Measurements from ENCODE around the gene PRMT1.
A peak's percentile ranks its signal among the peaks of the same experiment; 100 is the strongest.
"Not testable (repeated sequence)": the region's sequence is repeated elsewhere in the genome, so short reads cannot be mapped to it uniquely, and the experiment has no call there.

The PRMT1 gene

DNA sequence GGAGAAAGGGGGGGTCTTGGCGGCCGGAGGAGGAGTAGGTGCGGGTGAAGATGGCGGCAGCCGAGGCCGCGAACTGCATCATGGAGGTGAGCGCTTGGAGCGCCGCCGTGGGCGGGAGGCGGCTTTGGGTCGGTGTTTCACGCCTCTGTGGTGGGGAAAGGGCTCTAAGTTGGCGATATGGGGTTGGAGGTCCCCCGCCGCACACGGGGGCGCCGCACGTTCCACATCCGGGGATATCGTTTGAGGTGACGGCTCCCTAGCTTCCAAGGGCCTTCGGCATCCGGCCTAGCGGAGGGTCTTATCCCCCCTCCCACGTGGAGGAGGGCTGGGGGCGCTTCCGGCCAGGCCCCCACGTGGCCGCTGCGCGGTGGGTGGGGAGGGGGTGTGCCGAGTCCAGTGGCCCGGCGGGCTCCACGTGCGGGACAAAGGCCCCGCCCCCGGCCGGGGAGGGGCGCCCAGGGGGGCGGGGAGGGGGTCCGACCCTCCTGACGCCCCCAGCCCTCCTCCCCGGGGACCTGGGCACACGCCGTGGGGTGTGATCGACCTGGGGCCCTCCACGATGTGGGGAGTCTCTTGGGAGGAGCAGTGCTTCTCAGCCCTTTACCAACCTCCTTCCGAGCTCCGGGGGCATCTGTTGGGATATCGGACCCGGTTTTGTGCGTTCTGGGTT, at the start of gene PRMT1:
Gene PRMT1, plus strand, starts transcription at position 41 of the 670 bp plus-strand sequence. Its CDS starts 10 bp downstream, at position 51.
- no peak for DNase-seq (ENCODE audit: low spot score)

DNA sequence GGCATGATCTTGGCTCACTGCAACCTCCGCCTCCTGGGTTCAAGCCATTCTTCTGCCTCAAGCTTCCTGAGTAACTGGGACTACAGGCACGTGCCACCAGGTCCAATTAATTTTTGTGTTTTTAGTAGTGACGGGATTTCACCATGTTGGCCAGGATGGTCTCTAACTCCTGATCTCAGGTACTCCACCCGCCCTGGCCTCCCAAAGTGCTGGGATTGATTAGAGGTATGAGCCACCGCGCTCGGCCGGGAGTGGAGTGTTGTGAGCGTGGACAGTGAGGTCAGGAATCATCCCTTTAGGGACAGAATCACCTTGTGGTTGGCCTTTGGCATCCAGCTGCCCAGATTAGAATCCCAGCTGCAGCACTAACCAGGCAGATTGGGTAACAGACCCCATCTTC, 47.4 kb upstream of the PRMT1 start:
- DNase-seq (ENCODE audit: low spot score), result no peak

DNA sequence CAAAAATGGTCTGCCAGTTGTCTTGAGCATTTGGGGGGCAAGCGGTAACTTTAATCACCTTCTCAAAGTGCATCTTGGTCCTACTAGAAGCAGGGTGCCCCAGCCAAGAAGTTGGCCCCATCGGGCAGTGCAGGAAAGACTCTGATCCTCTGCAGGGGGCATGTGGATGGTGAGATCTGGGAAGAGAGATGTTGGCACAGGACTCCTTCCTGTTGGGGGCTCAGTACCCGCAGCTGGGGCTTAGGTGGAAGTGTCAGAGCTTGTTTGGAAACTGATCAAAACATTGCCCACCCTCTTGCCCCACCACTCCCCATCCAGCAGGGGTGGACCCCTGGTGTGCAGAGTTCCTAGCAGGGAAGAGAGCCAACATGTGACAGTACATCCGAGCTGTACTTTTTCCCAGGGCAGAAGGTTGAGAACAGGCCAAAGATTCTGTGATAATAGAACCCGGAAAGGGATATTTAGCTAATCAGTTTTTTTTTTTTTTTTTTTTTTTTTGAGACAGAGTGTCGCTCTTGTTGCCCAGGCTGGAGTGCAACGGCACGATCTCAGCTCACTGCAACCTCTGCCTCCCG, 46.0 kb upstream of the PRMT1 start:
- DNase-seq (ENCODE audit: low spot score), result no peak

DNA sequence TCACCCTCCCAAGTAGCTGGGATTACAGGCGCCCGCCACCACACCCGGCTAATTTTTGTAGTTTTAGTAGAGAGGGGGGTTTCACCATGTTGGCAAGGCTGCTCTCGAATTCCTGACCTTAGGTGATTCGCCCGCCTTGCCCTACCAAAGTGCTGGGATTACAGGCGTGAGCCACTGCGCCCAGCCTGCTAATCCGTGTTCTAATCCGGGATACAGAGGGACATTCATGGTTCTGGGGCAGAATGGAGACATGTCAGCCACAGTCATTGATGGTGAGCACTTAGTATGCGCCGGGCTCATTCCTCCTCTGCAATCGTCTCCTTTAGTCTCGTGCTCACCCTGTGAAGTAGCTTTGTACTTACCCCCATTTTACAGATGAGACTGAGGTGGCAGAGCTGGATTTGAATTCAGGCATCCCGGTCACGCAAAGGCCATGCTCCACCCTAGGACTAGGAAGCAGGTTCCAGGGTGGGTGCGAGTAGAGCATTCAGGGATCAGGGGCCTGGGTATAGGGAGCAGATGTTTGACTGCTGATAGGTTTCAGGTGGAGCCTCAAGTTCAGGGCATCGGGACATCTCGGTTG, 45.4 kb upstream of the PRMT1 start:
- DNase-seq (ENCODE audit: low spot score), result no peak

DNA sequence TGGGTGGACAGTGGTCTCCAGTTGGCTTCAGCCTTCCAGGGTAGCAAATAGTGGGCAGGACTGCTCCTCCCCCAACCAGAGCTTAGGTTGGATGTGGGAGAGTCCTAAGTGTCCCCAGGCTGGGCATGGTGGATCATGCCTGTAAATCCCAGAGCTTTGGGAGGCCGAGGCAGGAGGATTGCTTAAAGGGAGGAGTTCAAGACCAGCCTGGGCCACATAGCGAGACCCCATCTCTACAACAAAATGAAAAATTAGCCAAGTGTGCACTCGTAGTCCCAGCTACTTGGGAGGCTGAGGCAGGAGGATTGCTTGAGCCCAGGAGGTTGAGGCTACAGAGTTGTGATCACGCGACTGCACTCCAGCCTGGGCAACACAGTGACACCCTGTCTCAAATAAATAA, 44.5 kb upstream of the PRMT1 start:
- DNase-seq (ENCODE audit: low spot score), result no peak

DNA sequence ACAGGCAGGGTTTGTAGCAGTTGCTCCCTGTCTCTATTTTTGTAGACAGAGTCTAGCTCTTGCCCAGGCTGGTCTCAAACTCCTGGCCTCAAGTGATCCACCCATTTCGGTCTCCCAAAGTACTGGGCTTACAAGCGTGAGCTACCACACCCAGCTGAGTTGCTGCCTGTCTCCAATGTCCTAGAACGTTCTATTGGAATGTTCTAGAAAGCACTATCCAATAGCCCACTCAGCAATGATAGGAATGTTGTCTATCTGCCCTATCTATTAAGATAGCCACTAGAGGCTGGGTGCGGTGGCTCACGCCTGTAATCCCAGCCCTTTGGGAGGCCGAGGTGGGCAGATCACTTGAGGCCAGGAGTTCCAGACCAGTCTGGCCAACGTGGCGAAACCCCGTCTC, 43.8 kb upstream of the PRMT1 start:
- not testable (repeated sequence) for DNase-seq (ENCODE audit: low spot score)

DNA sequence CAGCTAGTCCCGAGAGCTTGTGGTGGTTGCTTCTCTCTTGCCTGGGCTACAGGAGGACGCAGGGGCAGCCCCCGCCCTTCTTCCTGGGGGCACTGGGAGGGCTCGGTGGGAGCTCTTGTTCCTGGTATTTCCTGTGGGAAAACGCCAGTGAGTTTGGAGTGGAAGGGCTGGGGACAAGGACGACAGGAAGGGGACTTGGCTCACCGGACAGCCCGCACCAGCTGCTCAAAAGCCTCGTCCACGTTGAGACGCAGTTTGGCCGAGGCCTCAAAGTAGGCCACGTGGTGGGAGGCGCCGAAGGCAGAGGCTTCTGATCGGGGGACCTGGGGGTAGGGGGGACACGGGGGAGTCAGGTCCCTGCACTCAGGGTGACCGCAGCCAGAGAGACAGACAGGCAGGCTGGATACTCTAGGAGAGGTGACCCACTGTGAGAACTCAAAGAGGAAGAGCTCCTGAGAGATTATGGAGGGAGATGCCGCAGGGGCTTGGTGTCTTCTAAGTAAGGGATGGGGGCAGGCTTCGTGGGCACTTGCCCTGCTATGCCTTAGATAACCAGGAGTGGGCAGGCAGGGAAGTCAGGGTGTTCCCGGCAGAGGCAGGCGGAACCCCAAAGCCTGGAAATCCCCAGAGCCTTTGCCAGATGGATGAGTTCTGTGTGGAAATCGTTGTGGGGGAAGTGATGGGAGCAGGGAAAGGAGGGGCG, 41.4 kb upstream of the PRMT1 start:
- no peak for DNase-seq (ENCODE audit: low spot score)

DNA sequence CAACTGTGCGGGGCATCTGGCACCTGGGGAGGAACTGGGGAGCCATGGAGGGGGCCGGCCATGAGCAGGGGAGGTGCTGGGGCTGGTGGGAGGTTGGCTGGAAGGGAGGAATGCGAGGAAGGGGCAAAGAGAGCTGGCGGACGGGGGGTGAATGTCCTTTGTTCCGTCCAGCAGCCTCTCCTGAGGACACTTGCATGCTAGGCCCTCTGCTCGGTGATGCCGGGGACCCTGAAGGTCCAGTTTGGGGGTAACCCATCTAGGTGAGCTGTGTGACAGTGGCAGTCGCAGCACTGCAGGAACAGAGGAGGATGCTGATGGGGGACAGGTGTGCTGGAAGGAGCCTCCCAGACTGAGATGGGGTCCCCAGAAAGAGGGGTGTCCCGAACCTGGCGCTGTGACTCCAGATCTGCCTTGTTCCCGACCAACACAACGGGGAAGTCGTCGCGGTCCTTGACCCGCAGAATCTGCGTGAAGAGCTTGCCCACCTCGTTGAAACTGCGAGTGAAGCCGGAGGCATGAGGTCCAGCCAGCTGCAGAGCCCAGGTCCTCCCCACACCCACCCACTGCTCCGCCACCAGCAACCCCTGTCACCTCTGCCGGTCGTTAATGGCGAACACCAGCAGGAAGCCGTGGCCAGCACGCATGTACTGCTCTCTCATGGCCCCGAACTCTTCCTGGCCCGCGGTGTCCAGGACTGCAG, 40.7 kb upstream of the PRMT1 start:
- no peak for DNase-seq (ENCODE audit: low spot score)

DNA sequence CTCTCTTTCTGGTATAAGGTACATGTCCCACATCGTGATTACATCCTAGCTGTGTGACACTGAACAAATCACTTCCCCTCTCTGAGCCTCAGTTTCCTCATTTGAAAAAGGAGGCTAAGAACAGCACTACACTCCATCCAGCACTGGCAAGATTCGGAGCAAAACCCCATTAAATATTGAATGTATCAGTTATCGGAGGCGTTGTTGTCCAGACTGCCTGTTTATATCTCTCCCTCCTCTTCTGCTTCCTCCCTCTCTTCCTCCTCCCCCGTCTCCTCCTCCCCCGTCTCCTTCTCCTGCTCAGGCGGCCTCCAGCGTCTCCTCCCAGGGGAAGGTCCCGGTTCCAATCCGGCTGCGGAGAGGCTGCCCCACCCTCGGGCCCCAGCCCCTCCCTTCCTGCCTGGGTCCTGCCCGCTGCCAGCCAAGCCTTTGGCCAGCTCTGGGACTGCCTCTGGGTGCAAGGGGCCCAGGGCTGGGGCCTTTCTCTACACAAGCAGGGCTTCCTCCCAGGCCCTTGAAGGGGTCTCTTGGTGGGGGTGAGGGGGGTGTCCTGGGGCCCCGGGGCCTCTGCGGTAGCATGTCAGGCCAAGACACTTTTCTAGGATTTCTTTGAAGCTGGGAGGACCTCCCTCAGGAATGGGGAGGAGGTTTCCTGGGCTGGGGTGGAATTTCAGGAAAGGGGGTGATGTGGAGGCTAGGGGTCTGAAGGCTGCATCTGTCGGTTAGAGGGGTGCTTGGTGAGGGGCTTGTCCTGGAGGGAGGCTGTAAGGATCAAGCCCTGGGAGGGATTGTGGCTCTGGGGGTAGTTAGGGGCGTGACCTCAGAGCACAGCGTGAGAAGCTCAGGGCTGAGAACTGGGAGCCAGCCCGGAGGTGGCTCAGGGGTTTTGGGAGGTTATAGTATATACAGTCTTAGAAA, 39.0 kb upstream of the PRMT1 start:
- DNase-seq (ENCODE audit: low spot score), result peak; percentile 55

DNA sequence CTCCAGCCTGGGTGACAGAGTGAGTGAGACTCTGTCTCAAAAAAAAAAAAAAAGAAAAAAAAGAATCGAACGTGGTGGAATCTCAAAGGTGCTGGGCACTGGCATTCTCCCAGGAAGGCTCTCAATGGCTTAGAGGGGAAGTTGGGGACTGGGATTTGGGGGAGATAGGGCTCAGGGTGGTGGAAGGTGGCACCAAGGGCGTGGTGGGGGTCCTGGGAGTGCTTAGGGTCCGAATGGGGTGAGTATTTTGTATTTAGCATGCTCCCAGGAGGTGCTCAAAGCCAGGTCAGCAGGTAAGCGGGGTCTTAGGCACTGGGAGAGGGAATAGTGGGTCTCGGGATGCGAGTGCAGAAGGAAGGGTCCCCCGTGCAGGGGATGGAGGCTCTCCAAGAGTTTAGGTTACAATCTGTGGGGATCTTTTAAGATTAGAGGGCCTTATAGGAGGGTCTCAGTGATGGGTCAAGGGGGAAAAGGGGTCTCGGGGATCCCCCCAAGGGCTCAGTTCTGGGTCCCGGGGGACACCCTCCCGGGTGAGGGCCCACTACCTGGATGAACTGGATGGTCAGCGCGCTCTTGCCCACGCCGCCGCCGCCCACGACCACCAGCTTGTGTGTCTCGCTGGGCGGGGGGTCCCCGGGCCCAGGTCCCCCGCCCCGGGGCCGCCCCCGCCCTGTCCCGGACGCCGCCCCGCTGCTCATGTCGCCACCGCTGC, 37.5 kb upstream of the PRMT1 start:
- DNase-seq (ENCODE audit: low spot score), result no peak

DNA sequence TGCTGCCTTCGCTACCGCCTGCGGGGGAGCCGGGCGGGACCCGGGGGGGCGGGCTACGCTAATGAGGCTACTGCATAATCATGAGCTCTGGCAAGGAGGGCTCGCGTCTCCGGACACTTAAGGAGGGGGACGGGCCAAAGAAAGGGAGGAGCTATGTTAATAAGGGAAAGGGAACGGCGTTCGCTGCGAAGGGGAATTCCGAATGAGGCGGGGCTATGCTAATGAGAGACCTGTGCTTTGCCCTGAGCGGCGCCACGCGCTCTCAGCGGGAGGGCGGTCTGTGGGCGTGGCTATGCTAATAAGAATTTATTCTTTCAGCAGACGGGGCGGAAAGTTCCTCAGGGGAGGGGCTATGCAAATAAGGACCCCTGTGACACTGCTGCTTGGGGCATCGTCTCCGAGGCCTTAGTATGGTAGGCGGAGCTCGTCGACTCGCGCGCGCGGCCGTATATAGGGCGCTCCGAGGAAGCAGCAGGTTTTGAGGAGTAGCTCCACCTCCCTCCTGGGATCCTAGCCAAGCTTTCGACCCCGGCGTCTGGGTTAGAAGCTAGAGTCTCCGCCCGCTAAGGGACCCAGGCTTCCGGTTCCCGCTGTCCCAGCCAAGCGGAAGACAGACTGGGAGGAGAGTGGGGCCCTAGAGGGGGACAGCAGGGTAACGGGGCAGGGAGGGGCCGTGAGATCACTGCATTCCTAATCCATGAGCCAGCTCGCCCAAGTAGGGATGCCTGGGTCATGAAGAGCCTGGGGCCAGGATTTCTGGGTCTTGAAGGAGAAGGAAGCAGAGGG, 36.8 kb upstream of the PRMT1 start, which contains the start of gene RRAS:
Gene RRAS, minus strand, starts transcription at position 31 of the 786 bp plus-strand sequence. CDS start 45 bp downstream, outside the sequence.
- DNase-seq (ENCODE audit: low spot score), result peak; percentile 100

DNA sequence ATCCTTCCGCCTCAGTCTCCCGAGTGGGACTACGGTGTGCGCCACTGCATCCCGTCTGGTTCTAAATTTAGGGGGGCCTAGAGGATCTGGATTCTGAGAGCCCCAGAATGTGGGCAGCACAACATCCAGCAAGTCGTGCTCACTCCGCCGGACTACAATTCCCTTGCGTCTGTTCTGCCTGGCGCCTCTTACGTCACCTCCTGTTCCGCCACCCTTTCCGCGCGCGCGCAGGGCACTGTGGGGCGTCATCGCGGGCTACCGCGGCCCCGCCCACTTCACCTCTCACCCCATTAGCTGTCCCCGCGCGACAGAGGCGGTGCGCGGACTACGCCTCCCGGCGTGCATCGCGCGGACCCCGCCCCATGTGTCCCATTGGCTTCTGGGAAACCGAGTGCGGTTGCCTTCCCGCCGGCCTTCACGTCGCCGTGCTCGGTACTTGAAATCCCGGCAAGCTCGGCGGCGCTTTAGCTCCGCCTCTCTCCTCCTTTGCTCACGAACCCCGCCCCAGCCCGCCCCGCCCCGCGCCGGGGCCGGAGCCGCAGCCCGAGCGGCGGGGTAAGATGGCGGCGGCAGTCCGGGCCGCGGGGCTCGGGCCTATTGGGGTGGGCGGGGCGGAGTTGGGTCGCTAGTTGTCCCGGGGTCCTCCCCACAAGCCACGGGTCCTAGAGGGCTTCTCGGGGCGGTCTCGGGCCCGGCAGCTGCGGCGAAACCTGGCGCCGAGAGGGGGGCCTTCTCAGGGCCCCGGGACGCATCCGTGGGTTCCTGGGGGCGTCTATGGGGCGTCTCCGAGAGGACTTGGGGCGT, 35.2 kb upstream of the PRMT1 start, which contains the start of gene SCAF1:
Gene SCAF1, plus strand, starts transcription at position 522 of the 804 bp plus-strand sequence. CDS start 2,818 bp downstream, outside the sequence.
- DNase-seq (ENCODE audit: low spot score), result peak; percentile 100

DNA sequence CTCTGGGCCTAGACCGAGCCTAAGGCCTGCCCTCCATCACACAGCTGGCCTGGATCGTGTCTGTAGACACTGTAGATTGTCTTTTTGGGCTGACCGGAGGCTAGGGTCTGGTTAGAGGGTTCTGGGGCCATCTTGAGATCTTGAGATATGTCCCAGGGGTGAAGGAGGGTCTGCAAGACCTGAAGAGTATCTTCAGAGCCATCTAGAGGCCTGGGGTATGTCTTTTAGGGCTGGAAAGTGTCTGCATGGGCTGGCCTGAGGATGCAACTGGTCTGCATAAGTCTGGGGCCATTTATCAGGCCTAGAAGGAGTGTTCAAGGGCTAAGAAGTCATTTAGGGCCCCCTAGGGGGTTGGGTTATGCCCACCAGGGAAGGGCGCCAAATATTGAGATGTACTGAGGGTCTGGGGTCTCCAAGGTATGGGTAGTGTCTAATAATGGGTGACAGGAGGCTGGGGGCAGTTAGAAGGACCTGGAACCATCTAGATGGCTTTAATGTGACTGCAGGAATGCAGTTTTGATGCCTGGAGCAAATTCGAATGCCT, 34.5 kb upstream of the PRMT1 start:
- no peak for DNase-seq (ENCODE audit: low spot score)

DNA sequence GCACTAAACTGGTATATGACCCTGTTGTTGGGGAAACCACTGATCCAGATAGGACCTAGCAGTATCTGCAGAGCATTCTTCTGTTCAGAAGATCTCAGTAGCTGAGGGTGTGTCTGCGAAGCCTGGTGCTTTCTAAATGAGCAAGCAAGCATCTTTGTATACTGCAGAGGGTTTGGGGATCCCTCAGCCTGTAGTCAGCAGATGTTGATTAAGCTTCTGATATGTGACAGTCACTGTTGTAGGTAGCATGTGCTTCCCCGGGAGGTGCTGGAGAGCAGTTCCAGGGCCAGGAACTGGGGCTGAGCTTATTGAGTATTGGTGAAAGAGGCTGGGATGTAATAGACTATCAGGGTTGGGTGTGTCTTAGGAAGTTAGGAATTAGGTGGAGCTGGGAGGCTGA, 33.6 kb upstream of the PRMT1 start:
- DNase-seq (ENCODE audit: low spot score), result no peak

DNA sequence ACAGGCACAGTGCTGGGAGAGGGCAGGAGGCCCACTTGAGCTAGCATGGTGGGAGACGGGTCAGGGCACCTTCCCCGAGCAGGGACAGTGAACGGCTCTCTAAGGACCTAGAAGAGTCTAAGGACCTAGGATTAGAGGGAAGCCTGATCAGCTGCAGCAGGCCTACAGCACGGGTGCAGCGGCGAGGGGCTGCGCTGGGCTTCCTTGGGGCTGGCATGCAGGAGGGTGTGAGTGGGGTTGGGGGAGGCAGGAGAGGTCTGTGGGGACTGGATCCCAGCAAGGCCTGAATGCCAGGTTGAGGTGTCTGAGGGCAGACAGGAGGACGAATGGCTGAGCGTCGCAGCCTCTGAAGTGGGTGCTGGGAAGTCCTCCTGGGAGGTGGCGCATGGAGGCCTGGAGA, 31.5 kb upstream of the PRMT1 start:
- no peak for DNase-seq (ENCODE audit: low spot score)

DNA sequence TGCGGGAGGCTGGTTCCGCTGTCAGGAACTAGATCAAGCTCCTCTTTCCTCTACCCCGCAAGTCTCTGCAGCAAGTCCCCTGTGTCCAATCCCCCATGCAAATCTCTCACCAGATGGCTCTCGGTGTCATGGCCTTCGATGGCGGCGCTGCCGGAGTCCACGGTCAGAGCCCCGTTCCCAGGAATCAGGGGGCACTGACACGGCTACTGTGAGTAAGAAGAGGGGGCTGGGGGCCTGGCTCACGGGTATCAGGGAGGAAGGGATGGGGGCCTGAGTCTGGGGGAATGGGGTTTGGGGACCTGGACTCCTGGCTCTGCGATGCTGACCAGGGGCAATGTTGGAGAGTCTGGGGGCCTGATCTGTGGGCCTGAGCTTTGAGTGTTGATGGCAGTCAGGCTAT, 31.1 kb upstream of the PRMT1 start:
- DNase-seq (ENCODE audit: low spot score), result no peak

DNA sequence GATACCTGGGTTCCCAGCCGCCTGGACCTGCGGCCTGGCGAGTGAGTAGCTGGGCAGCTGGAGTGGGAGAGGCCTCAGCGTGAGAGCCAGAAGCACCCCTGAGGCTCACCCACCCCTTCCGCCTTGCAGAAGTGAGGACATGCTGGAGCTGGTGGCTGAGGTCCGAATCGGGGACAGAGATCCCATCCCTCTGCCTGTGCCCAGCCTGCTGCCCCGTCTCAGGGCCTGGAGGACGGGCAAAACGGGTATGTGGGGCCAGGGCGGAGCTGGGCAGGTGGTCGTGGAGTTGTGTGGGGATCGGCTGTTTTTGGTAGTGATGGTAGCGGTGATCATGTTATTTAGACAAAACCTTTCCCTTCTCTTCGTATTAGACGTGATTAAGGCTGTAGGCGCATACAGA, 30.5 kb upstream of the PRMT1 start:
- DNase-seq (ENCODE audit: low spot score), result no peak

DNA sequence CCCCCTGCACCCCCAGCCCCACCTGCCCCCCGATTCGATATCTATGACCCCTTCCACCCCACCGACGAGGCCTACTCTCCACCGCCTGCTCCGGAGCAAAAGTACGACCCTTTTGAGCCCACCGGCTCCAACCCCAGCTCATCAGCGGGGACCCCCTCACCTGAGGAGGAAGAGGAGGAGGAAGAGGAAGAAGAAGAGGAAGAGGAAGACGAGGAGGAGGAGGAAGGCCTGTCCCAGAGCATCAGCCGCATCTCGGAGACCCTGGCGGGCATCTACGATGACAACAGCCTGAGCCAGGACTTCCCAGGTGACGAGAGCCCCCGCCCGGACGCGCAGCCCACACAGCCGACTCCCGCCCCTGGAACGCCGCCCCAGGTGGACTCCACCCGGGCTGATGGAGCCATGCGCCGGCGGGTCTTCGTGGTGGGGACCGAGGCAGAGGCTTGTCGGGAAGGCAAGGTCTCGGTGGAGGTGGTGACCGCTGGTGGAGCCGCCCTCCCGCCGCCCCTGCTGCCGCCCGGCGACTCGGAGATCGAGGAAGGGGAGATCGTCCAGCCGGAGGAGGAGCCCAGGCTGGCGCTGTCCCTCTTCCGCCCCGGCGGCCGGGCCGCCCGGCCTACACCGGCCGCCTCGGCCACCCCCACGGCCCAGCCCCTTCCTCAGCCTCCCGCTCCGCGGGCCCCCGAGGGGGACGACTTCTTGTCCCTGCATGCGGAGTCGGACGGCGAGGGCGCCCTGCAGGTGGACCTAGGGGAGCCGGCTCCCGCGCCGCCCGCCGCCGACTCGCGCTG, 25.8 kb upstream of the PRMT1 start:
- no peak for DNase-seq (ENCODE audit: low spot score)

Measured in SW480 (cell line).